ENCODE measurements around the gene FER. TPM values are rescaled to one million over a fixed set of nuclear protein-coding genes. Genes with fewer than 3 reads are reported as not detected.

The FER gene
- total RNA-seq, 1 experiment from 2014 or later = 19.4 TPM

DNA sequence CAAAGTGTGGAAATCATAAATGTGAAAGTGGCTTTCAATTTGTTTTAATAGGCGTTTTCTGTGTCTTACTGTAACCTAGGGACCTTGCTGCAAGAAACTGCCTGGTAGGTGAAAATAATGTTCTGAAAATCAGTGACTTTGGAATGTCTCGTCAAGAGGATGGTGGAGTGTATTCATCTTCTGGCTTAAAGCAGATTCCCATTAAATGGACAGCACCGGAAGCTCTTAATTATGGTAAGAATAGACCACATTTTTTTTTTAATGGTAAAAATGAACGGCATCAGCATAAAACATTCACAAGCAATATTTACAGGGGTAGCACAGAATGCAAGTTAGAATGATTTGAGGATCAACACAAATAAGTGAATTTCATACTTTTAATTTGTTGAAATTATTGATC is 433.0 kb downstream of the FER start:
- no peak overlapping the region for H3K27ac ChIP-seq (ENCODE audit: low read length)
- ChIA-PET CTCF (no interaction called here), POLR2A (ENCODE audit: unreplicated experiment) (no interaction called here)
- H3K9me2 ChIP-seq (replicated peaks; ENCODE audit: low read length) = no peaks in the 10 kb centered on the region
- no TSS peak for BruUV-seq (replicated peaks)
- H3K9me3 ChIP-seq (ENCODE audit: low read length) = no peaks in the 10 kb centered on the region
- no peak overlapping the region for H2AFZ ChIP-seq (ENCODE audit: low read length)
- H3K4me2 ChIP-seq (ENCODE audit: low read length) = no peak overlapping the region
- H3K4me3 ChIP-seq (ENCODE audit: low read length) = no peak overlapping the region
- H3K4me1 ChIP-seq (ENCODE audit: insufficient read depth, low read length) = no peaks in the 10 kb centered on the region
- H3F3A ChIP-seq (ENCODE audit: low read length, unreplicated experiment) = no peaks in the 10 kb centered on the region
- H3K79me2 ChIP-seq (ENCODE audit: low read length) = no peaks in the 10 kb centered on the region
- H4K20me1 ChIP-seq (ENCODE audit: low read length) = no peaks in the 10 kb centered on the region
- intact Hi-C loops (cut with micrococcal nuclease) = no loop called here
- TF ChIP-seq CTCF (conservative IDR thresholded peaks at IDR 0.05; ENCODE audit: low read depth, low read length) (no peak), EZH2 (IDR thresholded peaks at IDR 0.05; ENCODE audit: low read length, unreplicated experiment) (no peak), EZH2phosphoT487 (IDR thresholded peaks at IDR 0.05; ENCODE audit: borderline replicate concordance, low read length) (no peak)
- no peak overlapping the region for H3K9ac ChIP-seq (ENCODE audit: low read length)
- no peaks in the 10 kb centered on the region for H3K36me3 ChIP-seq (ENCODE audit: low read depth, low read length)
- DNase-seq (no peak), ATAC-seq (no peak)
- no peaks in the 10 kb centered on the region for H3K27me3 ChIP-seq (ENCODE audit: low read length)

- H3K27ac ChIP-seq (ENCODE audit: low read length) = no peak overlapping the region
- no peak overlapping the region for H3K4me2 ChIP-seq (ENCODE audit: low read length)
- TF ChIP-seq EZH2phosphoT487 (IDR thresholded peaks at IDR 0.05; ENCODE audit: borderline replicate concordance, low read length) (no peak), CTCF (conservative IDR thresholded peaks at IDR 0.05; ENCODE audit: low read depth, low read length) (no peak), EZH2 (IDR thresholded peaks at IDR 0.05; ENCODE audit: low read length, unreplicated experiment) (no peak)
- no peak overlapping the region for H3K4me3 ChIP-seq (ENCODE audit: low read length)
- peak; percentile 52 for DNase-seq
- POLR2A ChIA-PET (ENCODE audit: unreplicated experiment) = no interaction called here
- H3K9me2 ChIP-seq (replicated peaks; ENCODE audit: low read length) = no peaks in the 10 kb centered on the region
- no peaks in the 10 kb centered on the region for H4K20me1 ChIP-seq (ENCODE audit: low read length)
- BruUV-seq (replicated peaks) = no TSS peak
- H3F3A ChIP-seq (ENCODE audit: low read length, unreplicated experiment) = no peaks in the 10 kb centered on the region
- intact Hi-C loops (cut with micrococcal nuclease) = no loop called here
- no peak overlapping the region for H2AFZ ChIP-seq (ENCODE audit: low read length)
- H3K4me1 ChIP-seq (ENCODE audit: insufficient read depth, low read length) = peaks cover 8% of the 10 kb centered on the region; the same call in 1 of the 2 replicates
- CTCF ChIA-PET = no interaction called here
- no peaks in the 10 kb centered on the region for H3K79me2 ChIP-seq (ENCODE audit: low read length)
- no peaks in the 10 kb centered on the region for H3K36me3 ChIP-seq (ENCODE audit: low read depth, low read length)
- no peaks in the 10 kb centered on the region for H3K9me3 ChIP-seq (ENCODE audit: low read length)
- ATAC-seq = peak; percentile 51
- no peak overlapping the region for H3K9ac ChIP-seq (ENCODE audit: low read length)
- no peaks in the 10 kb centered on the region for H3K27me3 ChIP-seq (ENCODE audit: low read length)
These were observed 439.1 kb downstream of the FER start for GRCh38 chr5:109186759-109187158.

DNA sequence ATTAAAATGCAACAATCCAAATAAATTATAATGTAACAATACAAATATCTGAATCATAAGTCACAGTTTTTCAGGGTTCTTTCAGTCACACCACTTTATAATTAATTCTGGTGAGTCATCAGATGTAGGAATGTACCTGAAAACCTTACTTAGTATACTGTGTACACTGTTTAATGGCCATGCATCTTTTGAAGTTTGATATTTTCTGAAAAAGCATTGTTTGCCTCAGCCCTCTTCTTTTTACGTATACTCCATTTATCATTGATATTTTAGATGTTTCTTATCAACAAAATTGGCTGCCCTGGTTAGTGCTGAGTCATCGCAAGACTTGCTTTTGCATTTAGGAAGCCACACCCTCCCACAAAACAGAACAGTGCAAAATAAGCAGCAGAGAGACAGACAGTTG is 443.5 kb downstream of the FER start:
- DNase-seq (peak; percentile 54), ATAC-seq (peak; percentile 73)
- Histone ChIP-seq H4K20me1 (ENCODE audit: low read length) (no peaks in the 10 kb centered on the region), H3K9ac (ENCODE audit: low read length) (no peak overlapping the region), H3K79me2 (ENCODE audit: low read length) (no peaks in the 10 kb centered on the region), H3K27ac (ENCODE audit: low read length) (no peak overlapping the region), H3K27me3 (ENCODE audit: low read length) (no peaks in the 10 kb centered on the region), H3K4me2 (ENCODE audit: low read length) (0 out of 2 replicates have a peak overlapping the region, but pooled peaks have one; percentile 2), H3K36me3 (ENCODE audit: low read depth, low read length) (no peaks in the 10 kb centered on the region), H3K4me1 (ENCODE audit: insufficient read depth, low read length) (peaks cover 11% of the 10 kb centered on the region), H3K9me2 (replicated peaks; ENCODE audit: low read length) (no peaks in the 10 kb centered on the region), H2AFZ (ENCODE audit: low read length) (no peak overlapping the region), H3F3A (ENCODE audit: low read length, unreplicated experiment) (no peaks in the 10 kb centered on the region), H3K9me3 (ENCODE audit: low read length) (no peaks in the 10 kb centered on the region), H3K4me3 (ENCODE audit: low read length) (no peak overlapping the region)
- ChIA-PET CTCF (no interaction called here), POLR2A (ENCODE audit: unreplicated experiment) (no interaction called here)
- no peak for TF ChIP-seq EZH2 (IDR thresholded peaks at IDR 0.05; ENCODE audit: low read length, unreplicated experiment)
- TF ChIP-seq EZH2phosphoT487 (IDR thresholded peaks at IDR 0.05; ENCODE audit: borderline replicate concordance, low read length) = no peak
- TF ChIP-seq CTCF (conservative IDR thresholded peaks at IDR 0.05; ENCODE audit: low read depth, low read length) = no peak
- intact Hi-C loops (cut with micrococcal nuclease) = loop anchor here (5.0 kb wide), 1 partner anchor 136 kb away; no protein-coding TSS in a partner anchor
- no TSS peak for BruUV-seq (replicated peaks)
